GM12872 (cell line): ENCODE data around the gene RPA3.

Experiments
- TF ChIP-seq, protein P1 (sequence below): IDR thresholded peaks from 3 replicates; pipeline ENCODE4 v1.5.1; 2011; ENCODE audit warnings: low read depth, mild to moderate bottlenecking, low read length, moderate library complexity; ENCODE audit not compliant: insufficient read depth

The RPA3 gene

DNA sequence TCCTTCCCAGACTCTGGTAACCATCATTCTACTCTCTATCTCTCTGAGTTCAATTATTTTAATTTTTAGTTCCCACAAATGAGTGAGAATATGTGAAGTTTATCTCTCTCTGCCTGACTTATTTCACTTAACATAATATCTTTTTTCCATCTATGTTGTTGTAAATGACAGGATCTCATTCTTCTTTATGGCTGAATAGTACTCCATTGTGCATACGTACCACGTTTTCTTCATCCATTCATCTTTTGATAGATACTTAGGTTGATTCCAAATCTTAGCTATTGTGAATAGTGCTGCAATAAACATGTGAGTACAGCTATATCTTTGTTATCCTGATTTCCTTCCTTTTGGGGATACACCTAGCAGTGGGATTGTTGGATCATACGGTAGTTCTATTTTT lies 23.9 kb downstream of the RPA3 start:
- TF ChIP-seq, protein P1, sequence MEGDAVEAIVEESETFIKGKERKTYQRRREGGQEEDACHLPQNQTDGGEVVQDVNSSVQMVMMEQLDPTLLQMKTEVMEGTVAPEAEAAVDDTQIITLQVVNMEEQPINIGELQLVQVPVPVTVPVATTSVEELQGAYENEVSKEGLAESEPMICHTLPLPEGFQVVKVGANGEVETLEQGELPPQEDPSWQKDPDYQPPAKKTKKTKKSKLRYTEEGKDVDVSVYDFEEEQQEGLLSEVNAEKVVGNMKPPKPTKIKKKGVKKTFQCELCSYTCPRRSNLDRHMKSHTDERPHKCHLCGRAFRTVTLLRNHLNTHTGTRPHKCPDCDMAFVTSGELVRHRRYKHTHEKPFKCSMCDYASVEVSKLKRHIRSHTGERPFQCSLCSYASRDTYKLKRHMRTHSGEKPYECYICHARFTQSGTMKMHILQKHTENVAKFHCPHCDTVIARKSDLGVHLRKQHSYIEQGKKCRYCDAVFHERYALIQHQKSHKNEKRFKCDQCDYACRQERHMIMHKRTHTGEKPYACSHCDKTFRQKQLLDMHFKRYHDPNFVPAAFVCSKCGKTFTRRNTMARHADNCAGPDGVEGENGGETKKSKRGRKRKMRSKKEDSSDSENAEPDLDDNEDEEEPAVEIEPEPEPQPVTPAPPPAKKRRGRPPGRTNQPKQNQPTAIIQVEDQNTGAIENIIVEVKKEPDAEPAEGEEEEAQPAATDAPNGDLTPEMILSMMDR: no peak

DNA sequence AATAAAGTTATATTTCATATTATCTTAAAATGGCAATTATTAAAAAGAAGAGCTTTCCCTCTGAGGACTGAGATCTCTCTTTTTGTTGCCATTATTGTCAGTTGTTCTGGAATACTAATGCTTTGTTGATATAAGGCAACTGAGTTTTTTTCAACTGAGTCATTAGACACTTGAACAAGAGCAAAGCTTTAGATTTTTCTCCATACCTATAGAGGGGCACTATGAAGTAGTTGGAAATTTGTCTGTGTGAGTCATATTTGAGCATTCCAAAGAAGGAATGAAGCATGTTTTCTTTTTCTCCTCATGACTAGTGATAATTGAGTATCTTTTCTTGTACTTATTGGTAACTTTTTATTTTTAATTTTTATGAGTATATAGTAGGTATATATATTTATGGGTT lies 24.5 kb downstream of the RPA3 start:
- TF ChIP-seq, protein P1: no peak

DNA sequence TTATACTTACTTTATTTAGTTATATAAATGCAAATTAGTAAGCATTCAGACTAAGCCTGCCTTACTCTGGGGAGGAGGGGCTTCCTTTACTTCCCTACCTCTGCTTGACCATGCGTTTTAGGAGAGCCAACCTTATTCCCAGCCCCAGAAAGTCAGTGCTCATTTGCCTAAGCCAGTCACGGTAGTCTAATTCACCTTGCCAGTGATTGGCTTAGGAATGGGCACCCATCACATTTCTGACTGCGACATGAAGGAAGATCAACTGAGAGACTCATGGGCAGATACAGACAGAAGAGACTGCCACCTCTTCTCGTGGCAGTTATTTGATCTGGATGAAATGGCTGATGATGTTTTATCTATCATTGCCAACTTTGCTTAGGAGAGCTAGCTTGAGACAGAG lies 29.5 kb downstream of the RPA3 start:
- TF ChIP-seq, protein P1: no peak

DNA sequence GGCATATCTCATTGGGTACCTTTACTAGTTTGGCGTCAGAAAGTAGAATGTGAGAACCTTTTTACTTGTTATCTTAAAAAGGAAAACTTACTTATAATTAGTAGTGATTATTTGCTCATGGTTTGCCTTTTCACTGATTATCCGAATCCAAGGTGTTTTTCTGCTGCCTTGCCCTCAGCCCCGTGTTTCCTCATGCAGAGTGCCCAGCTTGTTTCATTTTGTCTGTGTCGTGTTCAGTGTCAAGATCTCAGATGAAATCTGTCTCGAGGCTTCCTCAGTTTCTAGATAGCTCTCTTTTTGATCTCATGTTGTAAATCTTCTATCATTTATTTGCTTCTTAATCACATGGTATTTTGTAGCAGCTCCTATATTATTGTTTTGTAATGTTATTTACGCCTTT lies 30.1 kb downstream of the RPA3 start:
- TF ChIP-seq, protein P1: no peak

DNA sequence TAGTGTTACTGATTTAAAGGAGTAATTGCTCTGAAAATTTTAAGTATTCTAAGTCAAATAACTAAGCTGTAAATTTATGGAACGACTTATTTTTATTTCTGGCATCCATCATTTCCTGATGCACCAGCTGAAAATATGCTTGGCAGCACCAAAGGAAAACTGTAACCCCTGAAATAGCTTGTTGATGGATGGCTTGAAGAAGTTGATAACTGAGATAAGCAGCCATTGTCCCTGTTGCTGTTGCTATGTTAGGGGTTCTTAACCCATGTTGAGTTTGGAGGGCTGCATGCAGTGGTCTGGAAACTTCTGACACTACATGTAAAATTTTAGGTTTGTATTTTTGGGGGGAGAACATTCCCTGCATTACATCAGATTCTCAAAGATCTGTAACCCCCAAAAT lies 30.6 kb downstream of the RPA3 start:
- TF ChIP-seq, protein P1: no peak

DNA sequence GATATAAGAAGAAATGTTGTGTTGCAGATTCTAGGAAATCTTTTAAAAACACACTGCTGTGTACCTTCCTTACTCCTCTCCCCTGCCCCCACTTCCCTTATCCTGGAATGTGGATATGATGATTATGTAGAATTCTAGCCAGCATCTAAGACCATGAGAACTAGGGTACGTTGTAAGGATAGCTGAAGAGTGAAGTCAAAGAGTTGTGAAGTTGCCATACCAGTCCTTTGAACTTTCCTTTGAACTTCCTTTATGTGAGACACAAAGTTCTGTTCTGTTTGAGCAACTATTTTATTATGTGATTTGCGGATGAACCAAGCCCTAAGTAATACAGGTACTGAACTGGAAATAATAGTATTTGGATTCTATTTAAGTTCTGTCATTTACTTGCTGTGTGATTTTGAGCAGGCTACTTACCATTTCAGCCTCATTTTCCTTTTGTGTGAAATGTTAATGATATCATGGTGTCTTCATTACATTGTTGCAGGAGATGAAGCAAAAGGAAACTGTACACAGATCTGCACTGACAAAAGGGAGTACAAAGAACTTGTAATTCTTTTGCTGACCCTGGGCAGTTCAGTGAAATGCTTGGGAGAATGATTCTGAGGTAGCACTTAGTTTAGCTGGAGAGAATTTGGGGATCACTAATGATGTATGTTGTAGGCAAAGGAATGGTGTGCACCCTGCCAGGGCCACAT lies 31.4 kb downstream of the RPA3 start:
- TF ChIP-seq, protein P1: no peak

DNA sequence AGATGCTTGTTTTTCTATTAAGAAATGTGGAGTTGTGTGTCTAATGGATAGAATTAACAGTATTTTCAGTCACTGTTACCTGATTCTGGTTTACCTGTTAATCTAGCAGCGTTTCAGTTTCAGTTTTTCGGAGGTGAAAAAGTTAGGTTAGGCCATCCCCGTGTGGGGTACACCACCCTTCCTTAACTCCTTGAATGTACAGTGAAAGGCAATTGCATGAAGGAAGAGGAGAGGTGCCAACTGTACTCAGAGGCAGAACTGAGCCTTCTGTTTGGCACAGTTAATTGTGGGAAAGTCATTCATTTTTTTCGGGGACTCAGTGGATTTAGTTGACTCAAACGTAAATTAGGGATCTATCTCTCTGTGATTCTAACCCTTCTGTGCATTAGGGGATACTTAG lies 35.5 kb downstream of the RPA3 start:
- TF ChIP-seq, protein P1: no peak
